Gastroesophageal sphincter (tissue), 4 donors: Measurements from ENCODE around the gene CAMK1D. TPM values are rescaled to one million over a fixed set of nuclear protein-coding genes. Genes with fewer than 3 reads are reported as not detected.
A peak's percentile ranks its signal among the peaks of the same experiment; 100 is the strongest.

Source experiments
- ATAC-seq: fragments of 150-250 bp; one replicate; pipeline ENCODE4 v1.9.1; 2016; ENCODE audit warnings: mild to moderate bottlenecking, moderate library complexity
- H3K27ac ChIP-seq, 4 donors: fragments of 200-600 bp; sonication (generic) in 3 of 4; 1 replicate in 3 of 4; 2 replicates in 1 of 4; pipeline ENCODE4 v1.5.1; 2016 to 2019
- H3K27me3 ChIP-seq: fragments of 200-600 bp; sonication (generic); one replicate; pipeline ENCODE4 v1.5.1; 2019
- H3K36me3 ChIP-seq, 2 donors: fragments of 200-600 bp; sonication (generic); one replicate each; pipeline ENCODE4 v1.5.1; 2019; ENCODE audit warnings: control low read depth in 1 of 2
- H3K4me1 ChIP-seq, 3 donors: fragments of 200-600 bp; sonication (generic); 1 replicate in 2 of 3; 2 replicates in 1 of 3; pipeline ENCODE4 v1.5.1; 2016 to 2019; ENCODE audit warnings: control low read depth in 2 of 3
- H3K4me3 ChIP-seq, 2 donors: fragments of 200-600 bp; sonication (generic); one replicate each; pipeline ENCODE4 v1.5.1; 2019; ENCODE audit warnings: mild to moderate bottlenecking in 1 of 2, moderate library complexity in 1 of 2
- H3K9me3 ChIP-seq, 3 donors: fragments of 200-600 bp; sonication (generic); one replicate each; pipeline ENCODE4 v1.5.1; 2017 to 2019; ENCODE audit warnings: control low read depth in 2 of 3
- CTCF ChIP-seq, 4 experiments: fragments of 200-600 bp in 2 of 4; fragments of 450-650 bp in 2 of 4; sonication (generic) in 1 of 4; IDR thresholded peaks; one replicate each; pipeline ENCODE4 v1.5.1; 2017 to 2019; ENCODE audit warnings: antibody characterized with exemption in 4 of 4, mild to moderate bottlenecking in 2 of 4, moderate library complexity in 2 of 4
- EP300 ChIP-seq: sonication (generic); formaldehyde crosslinking; IDR thresholded peaks from one replicate; pipeline ENCODE4 v1.6.1; 2017; ENCODE audit warnings: antibody characterized with exemption, mild to moderate bottlenecking
- POLR2A ChIP-seq, 2 donors: fragments of 450-650 bp; IDR thresholded peaks; one replicate each; pipeline ENCODE4 v1.6.1; 2017; ENCODE audit warnings: antibody characterized with exemption in 2 of 2, mild to moderate bottlenecking in 2 of 2, moderate library complexity in 1 of 2
- POLR2AphosphoS5 ChIP-seq: sonication (generic); formaldehyde crosslinking; IDR thresholded peaks from one replicate; pipeline ENCODE4 v1.6.1; 2017; ENCODE audit warnings: antibody characterized with exemption
- WGBS, 2 donors: methylation state at CpG; one replicate each; pipeline ENCODE4 v1.1.5; 2018; ENCODE audit warnings: low coverage in 1 of 2; 5-methylcytosine and 5-hydroxymethylcytosine counted together
- total RNA-seq, 4 donors: library from RNA; depleted of rRNA; stranded (reverse); fragments of >200 nt; gene quantifications; one replicate each; pipeline ENCODE4 v1.1.0, GENCODE V29; 2016

CAMK1D gene
- total RNA-seq, 4 donors from 2014 or later: 11.6 to 18.3 (median 15.3) TPM

- 89 to 94% methylated on average over 2 to 3 of the region's 3 CpGs for WGBS, 2 donors
- no peaks in the 10 kb centered on the region for H3K27me3 ChIP-seq
- no peaks in the 10 kb centered on the region for H3K9me3 ChIP-seq
- peak overlapping the region in 3 of 4 donors; percentile 52 to 74 (median 69) for H3K27ac ChIP-seq
- TF ChIP-seq POLR2A (IDR thresholded peaks at IDR 0.05) (no peak), POLR2AphosphoS5 (no peak), EP300 (no peak), CTCF (IDR thresholded peaks at IDR 0.05) (no peak)
- peaks cover 0 to 65% (median 11%) of the 10 kb centered on the region in 3 donors for H3K4me1 ChIP-seq
- no peak overlapping the region for H3K4me3 ChIP-seq
- no peak for ATAC-seq
- no peaks in the 10 kb centered on the region for H3K36me3 ChIP-seq
These were observed 351.2 kb downstream of the CAMK1D start for GRCh38 chr10:12700557-12700874.

- H3K4me3 ChIP-seq: no peak overlapping the region
- TF ChIP-seq CTCF (IDR thresholded peaks at IDR 0.05): no peak
- TF ChIP-seq POLR2AphosphoS5: no peak
- no peak for TF ChIP-seq EP300
- no peak for TF ChIP-seq POLR2A (IDR thresholded peaks at IDR 0.05)
- WGBS, 2 donors: 50 to 57% methylated on average over 4 of the region's 6 CpGs
- ATAC-seq: no peak
- H3K27me3 ChIP-seq: no peaks in the 10 kb centered on the region
- H3K9me3 ChIP-seq: no peaks in the 10 kb centered on the region
- peak overlapping the region in 1 of 4 donors; percentile 16 for H3K27ac ChIP-seq
- H3K36me3 ChIP-seq: no peaks in the 10 kb centered on the region
- H3K4me1 ChIP-seq: peaks cover 11 to 77% (median 16%) of the 10 kb centered on the region in 3 donors
These were observed 352.3 kb downstream of the CAMK1D start for GRCh38 chr10:12701696-12702095.

DNA sequence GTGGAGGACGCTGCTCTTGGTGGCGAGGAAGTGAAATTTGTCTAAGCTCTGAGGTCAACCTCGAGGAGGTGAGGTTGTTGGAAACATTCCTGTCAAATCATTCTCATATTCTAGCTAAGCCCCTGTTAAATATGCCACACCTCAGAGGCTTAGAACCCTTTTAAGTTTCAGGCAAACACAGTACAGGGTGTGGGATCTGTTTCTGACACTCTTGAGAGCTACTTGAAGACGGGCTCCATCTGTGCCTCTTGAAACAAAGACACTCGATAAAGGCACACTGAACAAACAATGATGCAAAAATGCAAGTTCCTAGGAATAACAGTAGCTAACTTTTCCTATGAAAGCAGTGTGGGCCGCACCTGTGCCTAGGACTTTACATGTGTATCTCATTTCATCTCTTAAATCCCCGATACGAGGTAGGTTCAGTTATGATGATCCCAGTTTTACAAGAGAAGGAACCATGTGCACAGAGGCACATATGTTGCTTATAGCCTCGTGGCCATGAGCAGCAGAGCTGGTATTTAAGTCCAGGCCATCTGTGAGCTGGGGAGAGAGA is 352.9 kb downstream of the CAMK1D start:
- no peak overlapping the region for H3K4me3 ChIP-seq
- TF ChIP-seq EP300 (no peak), POLR2A (IDR thresholded peaks at IDR 0.05) (no peak), POLR2AphosphoS5 (no peak), CTCF (IDR thresholded peaks at IDR 0.05) (no peak)
- no peak for ATAC-seq
- H3K36me3 ChIP-seq: no peaks in the 10 kb centered on the region
- H3K27me3 ChIP-seq: no peaks in the 10 kb centered on the region
- H3K4me1 ChIP-seq: peaks cover 14 to 83% (median 21%) of the 10 kb centered on the region in 3 donors
- H3K27ac ChIP-seq: peak overlapping the region in 1 of 4 donors; percentile 16
- no peaks in the 10 kb centered on the region for H3K9me3 ChIP-seq
- WGBS, 2 donors: 79 to 86% methylated on average over 5 to 9 of the region's 9 CpGs

DNA sequence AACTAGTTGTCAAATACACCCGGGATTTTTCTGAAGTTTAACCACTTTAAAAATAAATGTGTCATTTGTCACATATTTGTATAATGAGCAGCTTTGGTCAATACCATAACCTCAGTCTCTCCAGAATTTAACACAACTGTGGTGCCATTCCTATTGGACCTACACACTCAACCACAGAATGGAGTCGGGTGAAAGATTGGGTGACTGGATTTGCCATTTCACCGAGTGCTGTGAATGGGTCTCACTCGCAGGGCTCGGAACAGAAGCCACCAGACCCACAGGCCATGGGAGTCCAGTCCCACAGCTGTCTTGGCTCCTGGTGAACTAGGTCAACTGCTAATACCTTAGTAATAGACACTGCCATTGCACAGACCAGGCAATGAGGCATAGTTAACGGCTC is 353.8 kb downstream of the CAMK1D start:
- H3K27ac ChIP-seq: peak overlapping the region in 1 of 4 donors; percentile 57
- WGBS, 2 donors: 86 to 93% methylated on average over 2 to 3 of the region's 6 CpGs

More for the DNA sequence above, 353.8 kb downstream of the CAMK1D start:
- no peaks in the 10 kb centered on the region for H3K27me3 ChIP-seq
- H3K36me3 ChIP-seq: no peaks in the 10 kb centered on the region
- ATAC-seq: no peak
- peaks cover 19 to 91% (median 27%) of the 10 kb centered on the region in 3 donors for H3K4me1 ChIP-seq
- no peak overlapping the region for H3K4me3 ChIP-seq
- no peaks in the 10 kb centered on the region for H3K9me3 ChIP-seq
- no peak for TF ChIP-seq POLR2A (IDR thresholded peaks at IDR 0.05)
- TF ChIP-seq POLR2AphosphoS5: no peak
- no peak for TF ChIP-seq CTCF (IDR thresholded peaks at IDR 0.05)
- no peak for TF ChIP-seq EP300
